Neuron (in vitro differentiated cells): ENCODE data around the gene CSAG2.
"Not testable (repeated sequence)": the region's sequence is repeated elsewhere in the genome, so short reads cannot be mapped to it uniquely, and the experiment has no call there.

Source experiments
- H2AFZ ChIP-seq: one replicate; pipeline ENCODE4 v1.6.1; 2013; ENCODE audit warnings: low read depth, mild to moderate bottlenecking, inconsistent platforms, low read length, moderate library complexity
- H3K27me3 ChIP-seq: one replicate; pipeline ENCODE4 v1.6.1; 2013; ENCODE audit warnings: low read length; ENCODE audit not compliant: insufficient read depth
- H3K36me3 ChIP-seq: one replicate; pipeline ENCODE4 v1.6.1; 2013; ENCODE audit warnings: low read length; ENCODE audit not compliant: insufficient read depth
- H3K4me1 ChIP-seq: one replicate; pipeline ENCODE4 v1.6.1; 2013; ENCODE audit warnings: low read length; ENCODE audit not compliant: insufficient read depth
- H3K4me3 ChIP-seq: 2 replicates; pipeline ENCODE4 v1.5.1; 2013; ENCODE audit warnings: mild to moderate bottlenecking, low read length, moderate library complexity
- H3K9me3 ChIP-seq: one replicate; pipeline ENCODE4 v1.6.1; 2013; ENCODE audit warnings: low read length

Gene CSAG2

DNA sequence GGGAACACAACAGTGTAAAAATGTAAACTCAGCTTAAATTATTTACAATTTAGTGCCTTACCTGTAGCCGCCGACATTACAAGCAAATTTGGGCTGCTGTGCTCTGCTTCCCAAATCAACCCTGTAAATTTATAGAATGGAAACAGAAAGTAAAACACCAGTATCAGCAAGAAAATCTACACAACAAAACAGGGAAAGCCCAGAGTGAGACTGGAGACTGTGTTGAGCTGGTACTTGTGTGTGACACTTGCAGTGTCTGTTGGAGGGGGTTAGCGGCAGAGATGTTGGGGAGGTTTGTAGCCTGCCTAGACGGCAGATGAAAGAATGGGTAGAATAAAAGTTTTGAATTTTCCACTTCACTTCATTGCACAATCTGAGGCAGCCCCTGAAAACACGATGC lies 4.1 kb upstream of the CSAG2 start:
- not testable (repeated sequence) for H3K9me3 ChIP-seq

DNA sequence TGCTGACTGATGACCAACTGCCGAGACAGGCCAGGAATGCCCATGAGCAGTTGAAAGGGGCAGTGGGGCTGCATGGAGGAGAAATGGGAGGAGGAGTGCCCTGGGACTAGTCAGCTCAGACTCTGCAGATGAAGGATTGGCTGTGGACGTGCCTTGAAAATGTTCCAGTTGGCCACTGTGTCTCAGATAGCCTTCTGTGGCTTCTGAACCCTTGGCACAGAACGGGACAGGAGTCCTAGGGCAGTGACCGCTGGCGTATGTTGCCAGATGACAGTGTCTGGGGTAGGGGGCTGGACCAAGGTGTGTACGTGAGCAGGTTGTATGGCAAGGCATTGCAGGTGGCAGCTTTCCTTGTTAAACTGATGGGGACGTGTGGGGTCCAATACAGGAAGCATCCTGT lies 2.6 kb downstream of the CSAG2 start:
- not testable (repeated sequence) for H2AFZ ChIP-seq, H3K4me1 ChIP-seq, H3K36me3 ChIP-seq, H3K27me3 ChIP-seq, H3K4me3 ChIP-seq, H3K9me3 ChIP-seq

More for the DNA sequence above, 4.1 kb upstream of the CSAG2 start:
- not testable (repeated sequence) for H3K4me1 ChIP-seq, H3K4me3 ChIP-seq, H2AFZ ChIP-seq, H3K36me3 ChIP-seq, H3K27me3 ChIP-seq

DNA sequence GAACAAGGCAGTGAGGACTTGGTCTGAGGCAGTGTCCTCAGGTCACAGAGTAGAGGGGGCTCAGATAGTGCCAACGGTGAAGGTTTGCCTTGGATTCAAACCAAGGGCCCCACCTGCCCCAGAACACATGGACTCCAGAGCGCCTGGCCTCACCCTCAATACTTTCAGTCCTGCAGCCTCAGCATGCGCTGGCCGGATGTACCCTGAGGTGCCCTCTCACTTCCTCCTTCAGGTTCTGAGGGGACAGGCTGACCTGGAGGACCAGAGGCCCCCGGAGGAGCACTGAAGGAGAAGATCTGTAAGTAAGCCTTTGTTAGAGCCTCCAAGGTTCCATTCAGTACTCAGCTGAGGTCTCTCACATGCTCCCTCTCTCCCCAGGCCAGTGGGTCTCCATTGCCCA lies 8.7 kb downstream of the CSAG2 start:
- not testable (repeated sequence) for H2AFZ ChIP-seq, H3K9me3 ChIP-seq, H3K4me1 ChIP-seq, H3K36me3 ChIP-seq, H3K27me3 ChIP-seq, H3K4me3 ChIP-seq

DNA sequence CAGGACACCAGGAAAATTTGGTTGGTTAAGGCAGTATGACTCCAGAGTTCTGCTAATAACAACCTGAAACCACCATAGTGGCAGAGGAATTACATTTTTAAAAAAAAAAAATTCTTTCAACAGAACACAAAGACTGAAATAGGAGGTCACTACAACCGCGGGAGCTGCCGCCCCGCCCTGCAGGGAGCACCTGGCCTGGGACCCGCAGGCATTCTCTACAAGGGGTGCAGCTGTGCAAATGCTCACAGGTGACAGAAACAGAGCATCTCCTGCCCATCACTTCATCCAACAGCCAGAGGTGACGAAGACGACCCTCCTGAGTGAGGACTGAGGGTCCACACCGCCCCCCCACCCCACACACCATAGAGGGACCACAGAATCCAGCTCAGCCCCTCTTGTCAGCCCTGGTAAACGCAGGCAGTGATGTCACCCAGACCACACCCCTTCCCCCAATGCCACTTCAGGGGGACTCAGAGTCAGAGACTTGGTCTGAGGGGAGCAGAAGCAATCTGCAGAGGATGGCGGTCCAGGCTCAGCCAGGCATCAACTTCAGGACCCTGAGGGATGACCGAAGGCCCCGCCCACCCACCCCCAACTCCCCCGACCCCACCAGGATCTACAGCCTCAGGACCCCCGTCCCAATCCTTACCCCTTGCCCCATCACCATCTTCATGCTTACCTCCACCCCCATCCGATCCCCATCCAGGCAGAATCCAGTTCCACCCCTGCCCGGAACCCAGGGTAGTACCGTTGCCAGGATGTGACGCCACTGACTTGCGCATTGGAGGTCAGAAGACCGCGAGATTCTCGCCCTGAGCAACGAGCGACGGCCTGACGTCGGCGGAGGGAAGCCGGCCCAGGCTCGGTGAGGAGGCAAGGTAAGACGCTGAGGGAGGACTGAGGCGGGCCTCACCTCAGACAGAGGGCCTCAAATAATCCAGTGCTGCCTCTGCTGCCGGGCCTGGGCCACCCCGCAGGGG lies 10.8 kb downstream of the CSAG2 start, which contains the start of gene MAGEA3:
Gene MAGEA3, plus strand, starts transcription at position 843 of the 980 bp plus-strand sequence. CDS start 2,039 bp downstream, outside the sequence.
- H3K4me1 ChIP-seq, H3K36me3 ChIP-seq, H2AFZ ChIP-seq, H3K27me3 ChIP-seq, H3K4me3 ChIP-seq, H3K9me3 ChIP-seq: not testable (repeated sequence)

DNA sequence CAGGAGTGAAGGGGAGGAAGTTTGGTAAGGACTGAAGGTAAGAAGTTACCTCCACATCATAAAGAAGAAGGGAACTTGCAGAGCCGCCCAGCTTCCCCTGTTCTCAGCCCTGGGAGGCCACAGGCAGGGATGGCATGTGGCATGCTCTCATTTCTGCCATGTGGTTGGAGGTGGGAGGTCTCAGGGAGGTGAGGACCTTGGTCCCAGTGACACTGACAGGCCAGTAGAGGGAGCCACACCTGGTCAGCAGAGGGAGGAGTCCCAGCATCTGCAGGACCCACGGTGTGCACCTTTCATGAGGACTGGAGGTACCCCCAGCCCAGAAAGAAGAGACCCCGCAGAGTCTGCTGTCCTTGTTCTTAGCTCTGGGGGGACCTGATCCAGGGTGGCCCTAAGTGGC lies 28.1 kb downstream of the CSAG2 start:
- H3K4me3 ChIP-seq, H3K27me3 ChIP-seq, H3K36me3 ChIP-seq, H3K4me1 ChIP-seq, H3K9me3 ChIP-seq, H2AFZ ChIP-seq: not testable (repeated sequence)

DNA sequence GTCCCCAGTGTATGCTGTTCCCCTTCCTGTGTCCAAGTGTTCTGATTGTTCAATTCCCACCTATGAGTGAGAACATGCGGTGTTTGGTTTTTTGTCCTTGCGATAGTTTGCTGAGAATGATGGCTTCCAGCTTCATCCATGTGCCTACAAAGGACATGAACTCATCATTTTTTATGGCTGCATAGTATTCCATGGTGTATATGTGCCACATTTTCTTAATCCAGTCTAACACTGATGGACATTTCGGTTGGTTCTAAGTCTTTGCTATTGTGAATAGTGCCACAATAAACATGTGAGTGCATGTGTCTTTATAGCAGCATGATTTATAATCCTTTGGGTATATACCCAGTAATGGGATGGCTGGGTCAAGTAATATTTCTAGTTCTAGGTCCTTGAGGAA lies 34.4 kb downstream of the CSAG2 start:
- not testable (repeated sequence) for H3K4me1 ChIP-seq, H3K4me3 ChIP-seq, H2AFZ ChIP-seq, H3K27me3 ChIP-seq, H3K9me3 ChIP-seq, H3K36me3 ChIP-seq

DNA sequence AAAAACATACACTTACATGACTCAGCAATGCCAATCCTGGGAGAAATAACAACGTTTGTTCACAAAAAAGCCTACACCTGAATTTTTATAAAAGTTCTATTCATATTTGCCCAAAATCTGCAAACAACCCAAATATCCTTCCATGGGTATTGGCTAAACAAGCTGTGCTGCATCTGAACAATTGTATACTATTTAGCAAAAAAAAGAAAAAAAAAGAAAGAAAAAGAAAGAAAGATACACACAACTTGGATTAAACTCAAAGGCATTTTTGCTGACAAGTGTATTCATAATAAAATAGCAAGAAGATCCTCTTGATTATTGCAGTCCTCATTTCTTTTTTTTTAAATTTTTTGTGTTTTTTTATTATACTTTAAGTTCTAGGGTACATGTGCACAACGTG lies 34.9 kb downstream of the CSAG2 start:
- Histone ChIP-seq H3K27me3 (peaks cover 3% of the 10 kb centered on the region), H2AFZ (no peak overlapping the region), H3K36me3 (no peaks in the 10 kb centered on the region), H3K9me3 (no peaks in the 10 kb centered on the region), H3K4me1 (no peaks in the 10 kb centered on the region), H3K4me3 (no peak overlapping the region)

DNA sequence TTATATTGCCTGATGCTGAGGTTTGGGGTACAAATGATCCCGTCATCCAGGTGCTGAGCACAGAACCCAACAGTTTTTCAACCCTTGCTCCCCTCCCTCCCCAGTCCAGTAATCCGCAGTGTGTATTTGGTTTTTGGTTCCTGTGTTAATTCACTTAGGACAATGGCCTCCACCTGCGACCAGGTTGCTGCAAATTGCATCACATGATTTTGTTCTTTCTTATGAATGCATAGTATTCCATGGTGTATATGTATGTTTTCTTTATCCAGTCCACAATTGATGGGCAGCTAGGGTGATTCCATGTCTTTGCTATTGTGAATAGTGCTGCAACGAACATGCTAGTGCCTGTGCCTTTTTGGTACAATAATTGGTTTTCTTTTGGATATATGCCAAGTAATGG lies 46.0 kb downstream of the CSAG2 start:
- H3K4me3 ChIP-seq: no peak overlapping the region
- no peaks in the 10 kb centered on the region for H3K27me3 ChIP-seq
- H3K4me1 ChIP-seq: no peaks in the 10 kb centered on the region
- no peaks in the 10 kb centered on the region for H3K9me3 ChIP-seq
- H2AFZ ChIP-seq: no peak overlapping the region
- no peaks in the 10 kb centered on the region for H3K36me3 ChIP-seq

DNA sequence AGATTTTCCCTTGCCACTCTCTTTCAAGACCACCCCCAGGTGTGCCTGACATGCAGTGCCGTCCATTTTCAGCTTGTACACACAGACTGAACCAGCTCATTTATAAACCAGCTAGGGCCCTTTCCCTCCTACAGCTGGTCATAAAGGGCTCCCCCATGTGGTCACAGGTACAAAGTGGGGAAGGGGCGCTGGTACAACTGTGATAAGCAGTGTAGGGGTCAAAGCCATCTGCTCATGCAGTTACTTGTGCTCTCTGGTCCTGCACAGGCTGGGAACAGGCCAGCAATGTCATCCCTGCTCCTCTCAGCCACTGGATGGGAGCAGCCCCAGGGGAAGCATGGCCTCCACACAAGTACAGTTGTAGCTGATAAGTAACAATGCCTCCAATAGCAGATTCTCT lies 50.8 kb downstream of the CSAG2 start:
- Histone ChIP-seq H2AFZ (no peak overlapping the region), H3K4me1 (no peaks in the 10 kb centered on the region), H3K9me3 (no peaks in the 10 kb centered on the region), H3K4me3 (no peak overlapping the region), H3K27me3 (peaks cover 8% of the 10 kb centered on the region), H3K36me3 (no peaks in the 10 kb centered on the region)
